Measurements from ENCODE around the gene ZKSCAN3.
A peak's percentile ranks its signal among the peaks of the same experiment; 100 is the strongest.
"Not testable (repeated sequence)": the region's sequence is repeated elsewhere in the genome, so short reads cannot be mapped to it uniquely, and the experiment has no call there.

Gene ZKSCAN3

DNA sequence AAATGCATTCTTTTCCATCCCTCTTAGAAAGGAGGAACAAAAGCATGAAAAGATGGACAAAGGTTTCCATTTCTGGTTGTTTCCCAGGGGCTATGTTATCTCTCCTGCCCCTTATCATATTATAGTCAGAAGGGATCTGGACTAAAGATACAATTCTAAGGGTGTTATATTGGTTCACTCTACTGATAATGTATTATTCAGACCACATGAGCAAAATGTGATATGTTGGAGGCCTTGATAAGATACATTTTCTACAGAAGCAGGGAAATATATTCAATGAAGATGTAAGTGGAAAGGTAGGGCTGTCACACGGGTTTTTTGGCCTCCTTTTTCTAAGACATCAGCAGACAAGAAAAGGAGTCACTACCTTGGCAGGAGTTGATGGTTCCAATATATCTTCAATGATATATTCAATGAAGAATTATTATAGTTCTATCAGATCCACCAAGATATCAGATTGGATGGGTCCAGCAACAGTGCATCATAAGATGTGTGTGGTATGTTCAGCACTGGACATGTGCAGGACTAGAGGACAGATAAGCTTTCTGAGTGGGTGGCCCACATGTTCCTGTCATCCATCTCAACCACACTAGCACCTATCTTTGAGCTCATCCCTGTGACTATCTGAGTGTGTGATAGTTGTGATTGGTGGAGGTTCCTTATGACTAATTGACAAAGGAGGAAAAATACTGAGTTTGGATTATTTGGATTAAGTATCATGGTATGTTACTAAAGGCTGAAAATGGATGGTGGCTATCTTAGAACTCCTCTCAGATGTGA is 5.7 kb upstream of the ZKSCAN3 start:
- no peak for DNase-seq

DNA sequence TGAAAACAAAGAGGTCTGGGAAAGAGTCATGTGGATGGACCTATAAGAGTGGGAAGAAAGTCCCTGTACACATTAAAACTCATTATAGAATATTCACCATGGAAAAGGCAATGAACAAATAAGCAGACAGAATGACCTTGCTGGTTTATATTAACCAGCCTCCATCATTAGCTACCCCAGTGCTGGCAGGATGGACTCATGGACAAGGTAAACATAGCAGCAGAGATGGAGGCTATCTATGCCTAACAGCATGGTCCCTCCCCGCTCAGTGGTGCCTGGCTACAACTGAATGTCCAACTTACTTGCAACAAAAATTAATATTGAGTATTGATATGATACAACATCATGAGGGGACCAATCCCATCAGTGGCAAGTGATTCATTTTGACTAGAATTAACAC is 4.5 kb upstream of the ZKSCAN3 start:
- DNase-seq, result no peak

DNA sequence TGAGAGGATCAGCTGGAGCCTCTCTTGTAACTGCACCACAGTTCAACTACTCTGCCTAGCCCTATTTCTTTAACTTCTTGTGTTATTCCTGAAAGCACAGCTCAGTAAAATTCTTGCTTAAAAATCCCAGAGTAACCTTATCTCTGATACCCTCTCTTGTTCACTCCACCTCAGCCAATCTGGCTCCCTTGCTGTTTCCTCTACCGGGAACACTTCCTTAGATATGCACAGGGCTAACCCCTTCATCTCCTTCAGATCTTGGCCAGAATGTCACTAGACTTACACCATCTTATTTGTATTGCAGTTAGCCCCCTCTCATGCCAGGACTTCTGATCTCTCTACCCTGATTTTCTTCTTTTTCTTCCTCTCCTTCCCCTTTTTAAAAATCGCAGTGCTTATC is 2.6 kb upstream of the ZKSCAN3 start:
- no peak for DNase-seq

DNA sequence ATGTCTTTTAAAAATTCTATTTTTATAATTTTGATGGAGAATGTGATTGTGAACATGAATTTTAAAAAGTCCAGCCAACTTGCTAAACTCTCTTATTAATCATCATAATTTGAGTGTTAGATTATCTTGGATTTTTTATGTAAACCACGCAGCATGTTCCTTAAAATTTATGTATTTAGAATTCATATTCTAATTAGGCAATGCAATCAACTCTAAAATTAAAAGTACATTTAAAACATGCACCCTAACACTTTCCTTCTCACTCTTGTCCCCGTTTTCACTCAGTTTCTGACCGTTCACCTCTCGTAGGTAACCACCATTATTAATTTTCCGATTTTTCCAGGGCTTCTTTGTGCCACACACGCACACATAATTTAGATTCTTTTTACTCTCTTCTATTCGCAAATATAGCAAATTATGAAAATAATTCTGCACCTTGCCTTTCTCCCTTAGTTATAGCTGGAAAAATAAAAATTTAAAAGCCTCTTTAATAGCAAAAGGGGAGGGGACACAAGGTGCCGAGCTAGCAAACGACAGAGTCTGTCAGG is 329 bp upstream of the ZKSCAN3 start:
- no peak for DNase-seq

DNA sequence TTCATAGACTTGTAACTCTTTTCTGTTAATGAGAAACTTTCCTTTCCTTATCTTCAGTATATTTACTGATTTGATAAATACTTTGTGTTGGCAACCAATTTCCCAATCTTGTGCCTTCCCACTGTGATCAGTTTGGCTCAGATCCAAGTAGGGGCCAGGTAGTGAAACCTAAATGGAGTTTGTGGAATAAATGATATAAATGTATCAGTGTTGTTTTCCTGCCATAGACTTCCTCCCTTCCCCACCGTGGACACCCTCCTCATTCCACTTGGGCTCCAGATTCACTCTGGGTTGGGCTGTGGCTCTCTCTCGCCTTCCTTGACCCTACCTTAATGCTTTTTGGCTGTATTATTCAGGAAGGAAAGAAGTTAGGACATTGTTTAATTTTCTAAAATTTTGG is 1.3 kb downstream of the ZKSCAN3 start:
- DNase-seq, result no peak

DNA sequence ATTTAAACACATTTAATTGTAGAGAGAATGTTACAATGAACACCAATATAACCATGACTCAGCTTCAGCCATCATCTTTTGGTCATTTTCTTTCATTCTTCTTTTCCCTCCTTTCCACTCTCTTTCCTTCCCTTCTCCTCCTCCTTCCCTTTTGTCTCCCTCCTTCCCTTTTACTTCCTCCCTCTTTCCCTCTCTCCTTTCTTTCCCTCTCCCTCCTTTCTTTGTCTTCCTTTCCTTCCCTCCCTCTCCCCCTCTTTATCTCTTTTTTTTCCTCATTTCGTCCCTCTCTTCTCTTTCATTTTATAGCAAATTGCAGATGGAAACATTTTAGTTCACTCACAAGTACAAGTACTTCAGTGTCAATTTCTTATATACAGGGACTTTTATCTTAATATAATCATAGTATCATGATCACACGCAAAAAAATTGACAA is 1.8 kb downstream of the ZKSCAN3 start:
- DNase-seq, result no peak

DNA sequence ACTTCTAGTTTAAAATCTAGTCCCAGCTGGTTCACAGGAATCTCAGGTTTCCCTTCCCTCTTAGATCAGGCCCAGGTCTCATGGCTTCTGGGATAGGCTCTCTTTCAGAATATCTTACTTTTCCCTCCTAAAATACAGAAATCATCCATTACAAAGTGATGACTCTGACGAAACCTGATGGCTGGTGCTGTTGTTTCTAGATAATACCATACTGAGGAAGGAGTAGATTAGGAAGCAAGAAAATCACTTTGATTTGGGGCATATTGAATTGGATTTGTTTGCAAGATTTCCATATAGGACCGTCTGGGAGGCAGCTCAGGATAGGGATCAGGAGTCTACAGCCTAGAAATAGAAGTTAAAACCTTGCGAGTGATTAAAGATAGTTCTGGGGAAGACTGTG is 3.6 kb downstream of the ZKSCAN3 start:
- no peak for DNase-seq

DNA sequence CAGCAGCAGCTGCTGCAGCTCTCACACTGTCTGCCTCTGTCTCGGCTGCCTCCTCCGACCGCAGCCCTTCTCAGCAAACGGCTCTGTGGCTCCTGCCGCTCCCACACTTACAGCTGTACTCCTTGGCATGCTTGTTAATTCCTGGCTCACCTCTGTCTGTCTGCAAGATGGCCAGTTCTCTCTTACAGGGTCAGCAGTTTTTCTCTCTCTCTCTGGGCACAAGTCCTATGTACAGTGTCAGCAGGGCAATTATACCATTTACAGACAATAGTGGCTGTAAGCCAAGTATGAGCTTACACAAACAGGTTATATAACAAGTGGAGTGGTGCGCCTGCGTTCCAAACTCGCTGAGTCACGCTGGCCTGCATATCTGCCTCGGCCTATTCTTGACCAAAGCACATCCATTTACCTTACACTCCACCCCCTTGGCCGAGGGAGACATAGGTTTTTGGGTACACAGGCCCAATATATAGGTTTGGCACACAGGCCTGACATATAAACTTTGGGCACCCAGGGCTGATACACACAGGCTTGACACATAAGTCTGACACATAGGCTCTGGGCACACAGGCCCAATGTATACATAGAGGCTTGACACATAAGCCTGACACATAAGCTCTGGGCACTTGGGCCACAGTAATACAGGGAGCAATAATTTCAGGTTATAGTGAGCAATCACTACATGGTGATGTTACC is 4.4 kb downstream of the ZKSCAN3 start:
- peak; percentile 76 for DNase-seq

DNA sequence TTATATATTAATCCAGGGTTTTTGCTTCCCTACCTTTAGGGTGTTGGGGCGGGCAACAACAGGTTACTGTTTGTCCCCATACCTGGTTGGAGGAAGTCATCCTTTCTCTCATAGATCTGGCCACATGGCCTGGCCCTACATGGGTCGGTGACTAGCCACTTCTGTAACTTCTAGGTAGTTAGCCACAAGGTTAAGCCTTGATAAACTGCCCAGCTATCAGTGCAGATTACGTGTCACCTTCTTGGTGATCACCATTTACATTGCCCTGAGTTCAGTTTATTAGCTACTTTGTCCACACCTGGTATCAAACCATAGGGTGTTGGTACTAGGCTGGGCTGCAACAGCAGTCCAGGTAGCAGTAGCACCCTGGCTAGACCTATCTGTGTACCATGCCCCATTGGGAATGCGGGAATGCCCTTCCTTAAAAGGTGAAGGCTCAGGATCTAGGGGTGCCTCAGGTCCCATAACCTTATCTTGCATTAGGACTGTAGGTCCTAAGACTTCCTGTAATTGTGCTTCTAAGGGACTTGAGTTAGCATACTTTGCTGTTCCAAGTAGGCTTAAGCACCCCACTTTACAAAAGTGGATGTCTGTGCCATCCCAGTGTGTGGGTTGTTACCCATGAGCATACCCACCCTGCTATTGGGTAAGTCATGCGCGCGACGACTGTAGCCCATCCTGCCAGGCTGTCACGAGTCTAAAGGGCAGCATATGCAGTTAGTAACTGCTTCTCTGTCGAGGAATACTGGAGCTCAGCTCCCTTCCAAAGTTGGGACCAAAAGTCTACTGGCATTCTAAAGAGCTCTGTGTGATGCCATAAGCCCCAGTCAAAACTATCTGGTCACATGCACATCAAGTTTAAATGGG is 5.2 kb downstream of the ZKSCAN3 start:
- no peak for DNase-seq

DNA sequence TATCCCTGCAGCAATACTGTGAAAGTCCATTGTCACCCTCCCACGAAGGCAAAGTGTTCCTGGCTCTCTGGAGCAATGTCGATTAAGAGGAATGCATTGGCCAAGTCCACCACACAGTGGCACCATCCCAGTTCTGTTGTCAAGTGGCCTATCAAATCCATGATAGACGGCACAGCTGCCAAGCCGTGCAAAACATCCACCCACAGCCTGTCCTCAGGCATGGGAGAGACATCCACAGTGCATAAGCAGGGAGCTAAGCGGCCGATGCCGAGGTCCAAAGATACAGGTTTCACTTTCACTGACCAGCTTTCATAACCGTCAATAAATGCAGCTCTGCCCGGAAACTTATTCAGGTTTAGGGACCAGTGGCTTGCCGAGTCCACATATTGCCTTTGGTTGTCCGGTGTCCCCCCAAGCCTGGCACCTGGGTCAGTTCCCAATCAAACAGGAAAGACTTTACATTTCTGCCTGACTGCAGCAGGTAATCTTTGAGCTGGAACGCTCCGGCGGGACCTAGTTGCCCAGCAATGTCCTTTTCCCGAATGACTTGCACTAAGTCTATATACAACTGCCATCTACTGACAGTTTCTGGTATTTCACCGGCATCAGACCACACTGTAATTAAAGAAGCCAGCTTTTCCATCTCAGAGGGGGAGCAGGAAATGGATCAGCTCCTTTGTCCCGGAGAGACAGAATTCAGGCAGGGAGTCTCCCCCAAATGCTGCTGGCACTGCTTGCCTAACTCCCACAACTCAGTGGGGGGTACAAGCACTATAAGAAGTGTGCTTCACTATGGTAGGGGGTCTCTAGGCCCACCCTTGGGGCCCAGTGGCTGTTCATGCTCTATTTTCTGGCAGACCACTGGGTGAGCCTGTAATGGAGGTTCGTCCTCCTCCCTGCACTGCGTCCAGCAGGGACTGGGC is 6.3 kb downstream of the ZKSCAN3 start:
- peak; percentile 93 for DNase-seq

DNA sequence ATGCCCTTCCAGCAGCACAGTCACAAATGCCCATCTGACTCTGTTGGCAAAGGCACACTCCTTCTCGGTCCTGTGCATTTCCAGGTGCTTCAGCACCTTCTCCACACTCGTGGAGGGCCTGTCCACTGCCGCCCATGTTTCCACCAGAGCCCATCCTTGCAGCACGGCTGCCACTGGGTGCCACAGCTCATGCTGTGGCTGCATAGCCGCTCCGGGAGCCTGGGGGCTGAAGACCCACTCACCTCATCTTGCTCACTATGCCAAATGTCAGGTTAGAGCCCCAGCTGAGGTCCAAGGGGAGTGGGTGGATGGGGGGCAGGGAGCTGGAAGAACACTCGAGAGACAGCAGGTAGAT is 6.9 kb downstream of the ZKSCAN3 start:
- DNase-seq, result no peak

DNA sequence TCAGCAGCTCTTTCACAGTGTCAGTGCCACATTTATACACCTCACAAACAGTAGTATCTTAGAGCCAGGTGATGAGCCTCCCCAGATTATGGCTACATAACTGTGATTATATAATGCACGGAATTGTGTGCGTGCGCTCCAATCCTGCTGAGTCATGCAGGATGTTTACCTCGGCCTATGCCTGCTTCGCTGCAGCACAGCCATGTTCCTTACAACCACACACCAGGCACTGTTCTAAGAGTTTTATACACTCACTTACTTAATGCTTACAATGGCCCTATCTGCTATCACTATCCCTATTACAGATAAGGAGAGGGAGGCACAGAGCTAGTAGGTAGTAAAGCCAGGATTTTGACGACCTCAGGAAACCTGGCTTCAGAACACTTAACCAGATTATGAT is 7.3 kb downstream of the ZKSCAN3 start:
- DNase-seq, result no peak

DNA sequence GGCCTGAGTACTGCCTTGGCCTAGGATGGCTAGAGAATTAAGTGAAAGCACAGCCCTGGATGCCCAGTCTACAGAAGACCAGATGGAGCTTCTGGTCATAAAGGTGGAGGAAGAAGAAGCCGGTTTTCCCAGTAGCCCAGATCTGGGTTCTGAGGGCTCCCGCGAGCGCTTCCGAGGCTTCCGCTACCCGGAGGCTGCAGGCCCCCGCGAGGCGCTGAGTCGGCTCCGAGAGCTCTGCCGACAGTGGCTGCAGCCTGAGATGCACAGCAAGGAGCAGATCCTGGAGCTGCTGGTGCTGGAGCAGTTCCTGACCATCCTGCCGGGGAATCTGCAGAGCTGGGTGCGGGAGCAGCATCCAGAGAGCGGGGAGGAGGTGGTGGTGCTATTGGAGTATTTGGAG is 9.8 kb downstream of the ZKSCAN3 start:
- not testable (repeated sequence) for DNase-seq

DNA sequence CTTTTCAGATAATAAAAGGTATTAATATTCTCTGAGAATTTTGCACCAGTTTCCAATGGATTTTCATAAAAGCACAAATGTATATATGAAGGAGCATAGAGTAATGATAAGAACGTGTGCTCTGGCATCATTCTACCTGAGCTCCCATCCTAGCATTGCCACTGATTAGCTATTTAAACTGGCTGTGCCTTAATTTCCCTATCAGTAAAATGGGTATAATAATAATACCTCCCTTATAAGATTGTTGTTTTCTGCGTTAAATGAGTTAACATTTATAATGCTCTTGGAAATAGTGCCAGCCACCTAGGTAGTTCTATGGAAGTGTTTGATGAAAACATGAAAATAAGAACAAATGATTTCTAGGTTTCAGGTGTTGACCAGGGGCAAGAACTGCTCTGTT is 11.2 kb downstream of the ZKSCAN3 start:
- no peak for DNase-seq

DNA sequence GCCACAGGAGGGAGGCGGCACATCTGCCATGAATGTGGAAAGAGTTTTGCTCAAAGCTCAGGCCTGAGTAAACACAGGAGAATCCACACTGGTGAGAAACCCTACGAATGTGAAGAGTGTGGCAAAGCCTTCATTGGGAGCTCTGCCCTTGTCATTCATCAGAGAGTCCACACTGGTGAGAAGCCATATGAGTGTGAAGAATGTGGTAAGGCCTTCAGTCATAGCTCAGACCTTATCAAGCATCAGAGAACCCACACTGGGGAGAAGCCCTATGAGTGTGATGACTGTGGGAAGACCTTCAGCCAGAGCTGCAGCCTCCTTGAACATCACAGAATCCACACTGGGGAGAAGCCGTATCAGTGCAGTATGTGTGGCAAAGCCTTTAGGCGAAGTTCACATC is 15.8 kb downstream of the ZKSCAN3 start:
- DNase-seq, result not testable (repeated sequence)

DNA sequence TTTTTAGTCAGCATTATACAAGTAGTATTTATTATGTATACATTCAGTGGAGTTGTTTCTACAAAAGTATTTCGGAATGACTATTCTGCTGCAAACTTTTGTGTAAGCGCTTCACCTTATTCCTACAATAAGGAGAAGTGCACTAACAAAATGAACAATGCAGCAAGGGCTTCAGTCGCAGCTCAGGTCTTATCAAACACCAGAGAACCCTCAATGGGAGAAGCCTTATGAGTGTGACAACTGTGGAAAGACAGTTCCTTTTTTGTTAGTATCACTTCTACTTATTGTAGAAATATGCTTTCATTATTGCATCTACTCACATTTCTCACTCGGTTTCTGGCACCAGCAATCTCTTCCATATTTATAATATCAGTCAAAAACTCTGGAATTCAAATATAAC is 18.8 kb downstream of the ZKSCAN3 start:
- no peak for DNase-seq

DNA sequence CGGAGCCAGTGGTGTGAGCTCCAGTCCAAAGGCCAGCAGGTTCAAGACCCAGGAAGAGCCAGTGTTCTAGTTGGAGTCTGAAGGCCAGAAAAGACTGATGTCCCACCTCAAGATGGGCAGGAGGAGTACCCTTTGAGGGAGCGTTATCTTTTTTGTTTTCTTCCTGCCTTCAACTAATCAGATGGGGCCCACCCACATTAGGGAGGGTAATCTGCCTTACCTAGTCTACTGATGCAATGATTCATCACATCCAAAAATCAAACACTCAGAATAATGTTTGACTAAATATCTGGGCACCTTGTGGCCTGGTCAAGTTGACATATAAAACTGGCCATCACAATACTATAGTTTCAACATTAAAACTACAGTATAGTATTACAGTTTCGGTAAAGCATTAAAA is 19.7 kb downstream of the ZKSCAN3 start:
- no peak for DNase-seq

DNA sequence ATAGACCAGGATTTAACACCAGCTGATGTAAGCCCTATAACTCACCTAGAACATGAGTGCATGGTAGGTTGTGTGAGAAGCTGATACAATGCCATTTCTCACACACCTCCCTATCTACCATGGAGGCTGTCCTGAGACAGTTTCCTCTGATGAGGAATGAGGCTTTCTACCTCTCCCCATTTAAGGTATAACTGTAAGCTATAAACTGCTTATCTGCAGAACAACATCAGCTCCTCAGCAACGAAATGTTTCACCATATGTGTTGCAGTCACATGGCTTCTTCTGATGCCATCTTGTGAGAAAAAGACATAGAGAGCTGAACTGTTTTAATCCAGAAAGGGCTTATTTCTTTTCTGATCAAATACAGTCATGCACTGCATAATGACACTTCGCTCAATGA is 20.7 kb downstream of the ZKSCAN3 start:
- DNase-seq, result no peak

DNA sequence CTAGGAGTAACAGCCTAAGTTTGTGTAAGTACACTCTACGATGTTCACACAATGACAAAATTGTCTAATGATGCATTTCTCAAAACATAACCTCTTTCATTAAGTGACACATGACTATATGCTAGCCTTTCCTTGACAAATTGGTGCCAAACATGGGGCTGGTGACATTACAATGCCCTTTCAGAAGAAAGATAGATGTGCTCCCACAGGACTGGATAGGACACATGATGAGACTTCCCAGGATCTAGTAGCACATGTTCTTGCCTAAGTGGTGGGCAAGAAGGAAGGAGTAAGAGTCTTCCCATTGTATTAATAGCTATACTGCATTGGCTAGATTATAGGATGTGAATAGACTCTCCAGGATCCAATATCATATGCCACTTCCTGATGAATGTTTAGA is 21.5 kb downstream of the ZKSCAN3 start:
- DNase-seq, result no peak

DNA sequence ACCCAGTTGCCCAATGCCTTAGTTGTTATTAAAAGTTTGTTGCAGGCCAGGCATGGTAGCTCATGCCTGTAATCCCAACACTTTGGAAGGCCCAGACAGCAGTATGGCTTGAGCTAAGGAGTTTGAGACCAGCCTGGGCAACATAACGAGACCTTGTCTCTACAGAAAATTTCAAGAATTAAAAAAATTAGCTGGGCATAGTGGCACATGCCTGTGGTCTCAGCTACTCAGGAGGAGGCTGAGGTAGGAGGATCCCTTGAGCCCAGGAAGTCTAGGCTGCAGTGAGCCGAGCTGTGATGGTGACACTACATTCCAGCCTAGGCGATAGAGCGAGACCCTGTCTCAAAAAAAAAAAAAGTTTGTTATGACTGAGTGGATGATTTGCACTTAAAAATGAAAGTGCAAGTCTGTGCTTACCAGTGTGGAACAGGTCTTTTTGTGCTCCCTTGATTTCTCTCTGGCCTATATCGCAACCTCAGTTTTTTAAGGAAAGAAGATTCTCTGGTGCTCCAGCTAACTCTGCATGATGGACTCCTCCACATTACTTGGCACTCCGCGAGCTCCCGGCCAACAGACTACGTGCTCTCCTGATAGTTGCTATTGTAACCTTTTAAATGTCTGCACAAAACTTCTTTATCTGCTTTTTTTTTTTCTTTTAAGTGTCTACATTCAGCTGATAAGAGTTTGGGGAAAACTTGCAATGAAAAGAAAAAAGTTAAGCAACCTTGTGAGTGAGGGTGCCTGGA is 22.1 kb downstream of the ZKSCAN3 start:
- DNase-seq, result no peak

DNA sequence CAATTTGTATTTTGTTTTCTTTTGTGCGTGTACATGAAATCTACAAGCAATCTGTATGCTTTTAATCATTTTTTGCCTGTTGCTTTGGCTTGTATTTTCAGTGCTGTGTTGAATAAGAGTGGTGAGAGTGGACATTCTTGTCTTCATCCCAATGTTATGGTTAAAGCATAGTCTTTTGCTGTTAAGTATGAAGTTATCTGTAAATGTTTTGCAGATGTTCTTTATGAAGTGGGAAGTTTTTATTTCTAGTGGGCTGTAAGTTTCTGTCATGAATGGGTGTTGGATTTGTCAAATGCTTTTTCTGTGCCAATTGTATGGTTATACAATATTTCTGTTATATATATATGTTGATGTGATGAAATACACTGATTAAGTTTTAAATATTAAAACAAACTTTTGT is 24.2 kb downstream of the ZKSCAN3 start:
- no peak for DNase-seq

DNA sequence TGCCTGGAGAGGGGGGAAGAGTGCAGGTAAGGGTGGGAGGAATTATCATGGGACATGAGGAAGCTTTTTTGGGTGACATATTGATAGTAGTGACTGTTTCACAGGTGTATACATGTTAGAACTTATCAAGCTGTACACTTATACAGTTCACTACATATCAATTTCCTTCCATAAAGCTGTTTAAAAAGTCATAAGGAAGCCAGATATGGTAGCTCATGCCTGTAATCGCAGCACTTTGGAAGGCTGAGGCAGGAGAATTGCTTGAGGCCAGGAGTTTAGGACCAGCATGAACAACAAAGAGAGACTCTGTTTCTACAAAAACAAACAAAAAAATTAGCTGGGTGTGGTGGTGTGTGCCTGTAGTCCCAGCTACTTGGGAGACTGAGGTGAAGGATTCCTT is 28.1 kb downstream of the ZKSCAN3 start:
- DNase-seq, result no peak
